Fibroblast of pulmonary artery (primary cell): Measurements from ENCODE around the gene BPIFA1.

Source experiments
- DNase-seq: peaks from one replicate; pipeline ENCODE4 v3.0.0-alpha.2; 2010; ENCODE audit warnings: low read depth
- H3K4me3 ChIP-seq: replicated peaks from 2 replicates; pipeline ENCODE4 v1.5.1; 2011; ENCODE audit warnings: low read depth, mild to moderate bottlenecking, control low read depth, low read length, moderate library complexity
- CTCF ChIP-seq: IDR thresholded peaks from 2 replicates; pipeline ENCODE4 v1.5.1; 2011; ENCODE audit warnings: mild to moderate bottlenecking, control low read depth, low read length, inconsistent platforms; ENCODE audit errors: missing control alignments

The BPIFA1 gene

GRCh38 chr20:33276303-33277113, 40.7 kb downstream of the BPIFA1 start:
- no peak for DNase-seq
- no peak for TF ChIP-seq CTCF
- no peak overlapping the region for H3K4me3 ChIP-seq

- no peak for DNase-seq
- H3K4me3 ChIP-seq: no peak overlapping the region
- no peak for TF ChIP-seq CTCF
Measured at GRCh38 chr20:33277471-33278441, 42.0 kb downstream of the BPIFA1 start.

GRCh38 chr20:33278700-33279099, 42.9 kb downstream of the BPIFA1 start:
- TF ChIP-seq CTCF: no peak
- H3K4me3 ChIP-seq: no peak overlapping the region
- DNase-seq: no peak

GRCh38 chr20:33279261-33279910, 43.6 kb downstream of the BPIFA1 start:
- no peak for TF ChIP-seq CTCF
- no peak overlapping the region for H3K4me3 ChIP-seq
- no peak for DNase-seq

- no peak overlapping the region for H3K4me3 ChIP-seq
- no peak for TF ChIP-seq CTCF
- no peak for DNase-seq
Measured at GRCh38 chr20:33280000-33280680, 44.3 kb downstream of the BPIFA1 start.

- H3K4me3 ChIP-seq: no peak overlapping the region
- no peak for DNase-seq
- TF ChIP-seq CTCF: no peak
Measured at GRCh38 chr20:33280775-33281174, 45.0 kb downstream of the BPIFA1 start.
